ENCODE data around the gene ETHE1.
A peak's percentile ranks its signal among the peaks of the same experiment; 100 is the strongest.
"Not testable (repeated sequence)": the region's sequence is repeated elsewhere in the genome, so short reads cannot be mapped to it uniquely, and the experiment has no call there.

The ETHE1 gene

DNA sequence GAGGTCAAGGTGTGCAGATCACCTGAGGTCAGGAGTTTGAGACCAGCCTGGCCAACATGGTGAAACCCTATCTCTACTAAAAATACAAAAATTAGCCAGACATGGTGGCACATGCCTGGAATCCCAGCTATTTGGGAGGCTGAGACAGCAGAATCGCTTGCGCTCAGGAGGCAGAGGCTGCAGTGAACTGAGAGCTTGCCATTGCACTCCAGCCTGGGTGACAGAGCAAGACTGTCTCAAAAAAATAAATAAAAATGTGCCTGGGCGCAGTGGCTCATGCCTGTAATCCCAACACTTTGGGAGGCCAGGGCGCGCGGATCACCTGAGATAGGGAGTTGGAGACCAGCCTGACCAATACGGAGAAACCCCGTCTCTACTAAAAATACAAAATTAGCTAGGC lies 3.3 kb downstream of the ETHE1 start:
- not testable (repeated sequence) for DNase-seq (ENCODE audit: low spot score)

DNA sequence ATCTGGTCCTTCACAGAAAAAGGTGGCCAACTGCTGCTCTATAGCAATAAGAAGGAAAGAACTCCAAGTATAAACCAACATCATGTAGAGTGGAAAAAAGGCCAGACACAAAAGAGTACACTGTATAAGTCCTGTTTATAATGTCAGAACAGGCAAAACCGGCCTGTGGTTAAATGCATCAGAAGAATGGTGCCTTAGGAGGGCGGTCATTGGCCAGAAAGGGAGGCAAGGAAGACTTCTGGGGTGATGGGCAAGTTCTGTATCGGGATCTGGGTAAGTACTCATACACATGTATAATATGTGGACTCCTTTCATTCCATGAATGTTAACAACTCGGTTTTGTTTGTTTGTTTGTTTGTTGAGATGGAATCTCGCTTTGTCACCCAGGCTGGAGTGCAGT lies 4.1 kb downstream of the ETHE1 start:
- DNase-seq (ENCODE audit: low spot score) = no peak

DNA sequence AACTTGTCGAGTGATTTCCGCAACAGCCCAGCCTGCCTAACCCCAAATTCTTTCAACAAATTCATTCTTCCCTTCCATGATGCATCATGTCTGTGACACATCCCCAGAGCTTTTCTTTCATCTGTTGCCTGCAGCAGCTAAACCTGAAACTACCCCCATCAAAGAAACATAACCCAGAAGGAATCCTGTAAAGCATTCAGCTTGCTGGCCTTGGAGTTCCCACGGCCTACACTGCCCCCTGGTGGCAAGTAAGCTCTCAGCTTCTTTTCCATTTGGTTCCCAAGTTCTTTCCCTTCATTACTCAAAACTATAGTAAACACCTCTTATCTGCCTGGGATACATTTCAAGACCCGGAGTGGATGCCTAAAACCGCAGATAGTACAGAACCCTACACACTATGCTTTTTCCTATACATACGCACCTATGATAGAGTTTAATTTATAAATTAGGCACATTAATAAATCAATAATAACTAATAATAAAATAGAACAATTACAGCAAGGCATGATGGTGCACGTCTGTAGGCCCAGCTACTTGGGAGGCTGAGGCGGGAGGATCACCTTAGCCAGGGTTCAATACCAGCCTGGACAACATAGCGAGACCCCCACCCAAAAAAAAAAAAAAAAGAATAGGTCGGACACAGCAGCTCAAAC lies 7.4 kb downstream of the ETHE1 start:
- DNase-seq (ENCODE audit: low spot score) = peak; percentile 85

DNA sequence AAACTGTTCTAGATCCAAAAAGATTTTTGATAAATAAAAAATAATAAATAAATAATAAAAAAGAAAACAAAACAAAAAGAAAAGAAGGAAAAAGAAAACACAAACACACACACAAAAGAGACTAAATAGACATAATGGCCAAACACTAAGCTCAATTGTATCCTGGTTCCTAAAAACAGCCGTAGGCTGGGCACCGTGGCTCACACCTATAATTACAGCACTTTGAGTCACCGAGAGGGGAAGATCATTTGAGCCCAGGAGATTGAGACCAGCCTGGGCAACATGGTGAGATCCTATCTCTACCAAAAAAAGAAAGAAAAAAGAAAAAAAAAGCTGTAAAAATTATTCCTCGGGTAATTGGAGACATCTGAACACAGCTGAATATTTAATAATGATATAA lies 8.9 kb downstream of the ETHE1 start:
- no peak for DNase-seq (ENCODE audit: low spot score)

DNA sequence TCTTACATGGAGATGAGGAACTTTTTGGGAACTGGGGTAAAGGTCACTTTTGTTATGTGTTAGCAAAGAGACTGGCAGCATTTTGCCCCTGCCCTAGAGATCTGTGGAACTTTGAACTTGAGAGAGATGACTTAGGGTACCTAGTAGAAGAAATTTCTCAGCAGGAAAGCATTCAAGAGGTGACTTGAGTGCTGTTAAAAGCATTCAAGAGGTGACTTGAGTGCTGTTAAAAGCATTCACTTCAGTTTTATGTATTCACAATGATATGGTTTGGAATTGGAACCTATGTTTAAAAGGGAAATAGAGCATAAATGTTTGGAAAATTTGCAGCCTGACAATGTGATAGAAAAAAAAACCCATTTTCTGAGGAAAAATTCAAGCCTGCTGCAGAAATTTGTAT lies 14.6 kb downstream of the ETHE1 start:
- not testable (repeated sequence) for DNase-seq (ENCODE audit: low spot score)

DNA sequence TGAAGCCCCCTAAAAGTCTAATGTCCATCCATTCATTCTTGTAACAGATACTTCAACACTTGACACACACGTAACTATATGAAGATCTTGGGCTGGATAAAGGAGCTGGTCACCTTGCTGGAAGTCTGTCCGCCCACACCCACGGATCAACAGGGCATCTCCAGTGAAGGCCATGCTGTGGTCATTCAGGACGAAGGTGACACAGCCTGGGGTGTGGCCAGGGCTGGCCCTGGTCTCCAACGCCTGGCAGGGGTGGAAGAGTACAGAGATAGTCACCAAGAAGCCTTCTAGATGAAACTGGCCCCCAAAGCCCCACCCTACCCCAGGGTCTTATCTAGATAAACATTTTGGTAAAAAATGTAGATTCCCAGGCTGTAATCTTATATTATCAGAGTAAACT lies 15.7 kb downstream of the ETHE1 start:
- no peak for DNase-seq (ENCODE audit: low spot score)

DNA sequence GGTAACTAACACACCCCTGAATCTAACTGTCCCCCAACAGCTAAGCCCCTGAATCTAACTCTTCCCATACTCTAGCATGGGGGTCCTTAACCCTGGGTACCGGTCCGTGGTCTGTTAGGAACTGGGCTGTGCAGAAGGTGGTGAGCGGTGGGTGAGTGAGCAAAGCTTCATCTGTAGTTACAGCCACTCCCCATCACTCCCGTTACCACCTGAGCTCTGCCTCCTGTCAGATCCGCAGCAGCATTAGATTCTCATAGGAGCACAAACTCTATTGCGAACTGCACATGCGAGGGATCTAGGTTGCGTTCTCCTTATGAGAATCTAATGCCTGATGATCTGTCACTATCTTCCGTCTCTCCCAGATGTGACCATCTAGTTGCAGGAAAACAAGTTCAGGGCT lies 16.3 kb downstream of the ETHE1 start:
- no peak for DNase-seq (ENCODE audit: low spot score)

DNA sequence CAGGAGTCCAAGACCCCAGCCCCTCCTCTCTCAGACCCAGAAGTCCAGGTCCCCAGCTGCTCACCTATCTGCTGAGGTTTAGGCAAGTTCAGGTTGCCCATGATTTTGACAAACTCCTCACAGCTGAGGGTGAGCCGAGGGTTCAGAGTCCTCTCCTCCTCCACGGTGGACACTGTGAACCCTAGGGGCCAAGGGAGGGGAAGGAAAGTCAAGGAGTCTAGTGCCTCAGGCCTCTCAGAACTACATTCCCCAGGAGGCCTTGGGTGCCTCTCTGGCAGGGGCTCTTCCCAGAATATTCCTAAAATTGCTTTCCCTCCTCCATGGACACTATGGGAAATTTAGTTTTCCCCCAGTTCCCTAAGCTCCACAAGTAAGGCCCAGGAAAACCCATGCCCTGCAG lies 19.1 kb downstream of the ETHE1 start:
- DNase-seq (ENCODE audit: low spot score) = no peak

DNA sequence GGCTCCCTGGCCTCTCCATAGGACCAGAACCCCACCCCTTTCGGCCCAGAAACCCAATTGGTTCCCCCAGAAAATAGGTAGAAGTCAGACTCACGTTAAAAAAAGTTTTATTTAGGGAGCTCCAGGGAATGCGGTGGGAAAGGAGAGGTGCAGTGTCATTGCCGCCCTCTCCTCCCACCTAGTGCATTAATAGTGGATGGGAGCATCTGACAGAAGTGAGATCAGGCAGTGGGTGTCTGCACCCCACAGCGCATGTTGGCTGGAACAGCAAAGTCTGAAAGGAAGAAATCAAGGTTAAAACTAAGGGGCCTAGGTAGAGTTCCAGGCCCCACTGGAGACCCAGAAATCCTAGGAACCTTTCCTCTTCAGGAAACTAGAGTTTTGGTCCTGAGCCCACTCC lies 20.4 kb downstream of the ETHE1 start:
- DNase-seq (ENCODE audit: low spot score) = no peak

DNA sequence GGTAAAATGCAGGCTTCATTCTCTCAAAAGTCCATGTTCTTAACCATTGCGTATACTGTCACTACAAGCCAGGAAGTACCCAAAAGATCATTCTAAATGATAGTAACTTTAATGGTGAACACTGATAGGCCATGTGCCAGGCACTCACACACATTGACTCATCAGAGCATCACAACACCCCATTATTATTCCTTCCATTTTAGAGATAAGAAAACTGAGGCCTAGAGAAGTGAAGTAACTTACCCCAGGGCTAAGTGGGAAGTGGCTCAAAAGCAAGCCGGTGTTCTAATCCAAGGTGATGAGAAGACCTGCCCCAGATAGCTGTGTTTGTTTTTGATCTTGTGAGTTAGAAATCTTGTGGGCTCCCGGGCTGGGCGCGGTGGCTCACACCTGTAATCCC lies 21.1 kb downstream of the ETHE1 start:
- DNase-seq (ENCODE audit: low spot score) = no peak

DNA sequence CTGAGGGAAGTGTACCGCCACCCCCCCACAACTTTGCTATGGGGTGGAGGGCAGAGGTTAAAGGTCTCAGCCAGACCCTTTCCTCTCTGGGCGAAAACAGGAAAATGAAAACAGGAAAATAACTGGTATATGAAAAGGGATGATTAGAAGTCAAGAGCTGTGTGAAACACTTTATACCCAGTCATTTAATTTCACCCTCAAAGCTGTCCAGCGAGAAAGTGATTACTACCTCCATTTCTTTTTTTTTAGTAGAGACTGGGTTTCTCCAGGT lies 21.9 kb downstream of the ETHE1 start:
- DNase-seq (ENCODE audit: low spot score) = no peak

DNA sequence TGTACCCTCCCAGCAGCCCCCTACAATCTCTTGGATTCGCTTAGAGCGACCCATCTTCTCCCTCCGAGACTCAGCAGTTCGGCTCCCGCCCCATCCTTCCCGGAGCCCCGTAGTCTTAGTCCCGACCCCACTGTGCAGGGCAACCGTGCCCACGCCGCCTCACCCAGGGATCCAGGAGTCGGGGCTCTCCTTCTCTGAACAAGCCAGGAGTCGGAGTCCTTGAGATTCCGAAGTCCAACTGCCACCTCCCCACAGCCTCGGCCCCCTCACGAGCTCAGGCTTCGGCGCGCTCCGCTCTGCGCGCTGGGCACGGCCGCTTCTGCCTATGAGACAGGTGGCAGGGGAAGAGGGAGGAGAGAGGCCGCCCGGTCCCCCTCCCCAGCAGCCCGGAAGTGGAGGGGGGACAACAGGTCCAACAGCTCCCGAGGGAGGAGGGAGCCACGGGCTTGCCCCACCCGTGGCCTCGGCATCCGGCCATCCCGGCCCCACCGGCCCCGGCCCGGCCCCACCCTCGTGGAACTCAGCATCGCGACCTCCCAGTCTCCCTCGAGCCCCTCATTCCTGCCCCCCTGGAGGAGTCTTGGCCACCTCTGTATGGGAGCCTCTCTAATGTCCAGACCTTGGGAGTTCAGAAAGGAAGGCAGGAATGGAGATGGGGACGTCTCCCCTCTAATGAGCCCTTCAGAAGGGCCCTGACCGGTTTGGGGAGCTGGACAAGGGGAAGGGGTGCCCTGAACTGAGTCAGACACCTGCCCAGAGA lies 22.4 kb downstream of the ETHE1 start, which contains the start of gene PHLDB3:
PHLDB3 (minus strand) TSS at position 321 of the 760 bp plus-strand sequence. CDS start 628 bp downstream, outside the sequence.
- DNase-seq (ENCODE audit: low spot score) = no peak

DNA sequence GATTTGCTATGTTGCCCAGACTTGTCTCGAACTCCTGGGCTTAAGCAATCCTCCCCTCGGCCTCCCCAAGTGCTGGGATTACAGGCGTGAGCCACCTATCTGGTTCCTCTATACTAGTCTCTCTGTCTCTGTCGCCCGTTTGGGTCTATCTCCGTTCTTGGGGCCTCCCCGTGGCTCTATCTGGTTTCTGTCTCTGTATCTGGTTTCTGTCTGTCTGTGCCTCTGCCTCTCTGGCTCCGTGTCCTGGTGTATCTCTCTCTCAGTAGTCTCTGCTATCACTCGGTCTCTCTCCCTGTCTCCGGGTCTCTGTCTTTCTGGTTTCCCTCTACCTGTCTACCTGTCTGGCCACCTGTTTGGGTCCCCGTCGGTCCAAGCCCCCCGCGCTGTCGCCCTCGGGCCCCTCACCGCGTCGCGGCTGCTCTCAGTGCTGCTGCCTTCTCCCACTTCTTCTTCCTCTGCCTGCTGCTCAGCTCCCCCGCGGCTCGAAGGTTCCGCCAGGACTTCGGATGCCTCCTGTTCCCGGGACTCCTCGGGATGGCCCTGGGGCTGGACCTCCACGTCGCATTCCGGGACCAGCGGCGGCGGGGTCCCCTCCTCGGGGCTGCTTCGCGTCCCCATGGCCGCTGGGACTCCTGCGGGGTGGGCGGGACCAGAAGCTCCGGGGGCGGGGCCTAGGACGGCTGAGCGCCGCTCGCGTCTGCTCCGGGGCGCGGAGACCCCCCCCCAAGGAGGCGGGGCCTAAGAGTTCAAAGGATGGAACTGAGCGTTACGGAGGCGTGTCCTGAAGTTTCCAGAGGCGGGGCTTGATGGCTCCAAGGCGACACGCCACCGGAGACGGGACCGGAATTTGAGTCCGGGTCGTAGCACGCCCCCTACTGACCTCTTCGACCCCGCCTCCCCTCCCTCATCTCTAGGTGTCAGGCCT lies 23.2 kb downstream of the ETHE1 start:
- peak; percentile 99 for DNase-seq (ENCODE audit: low spot score)

DNA sequence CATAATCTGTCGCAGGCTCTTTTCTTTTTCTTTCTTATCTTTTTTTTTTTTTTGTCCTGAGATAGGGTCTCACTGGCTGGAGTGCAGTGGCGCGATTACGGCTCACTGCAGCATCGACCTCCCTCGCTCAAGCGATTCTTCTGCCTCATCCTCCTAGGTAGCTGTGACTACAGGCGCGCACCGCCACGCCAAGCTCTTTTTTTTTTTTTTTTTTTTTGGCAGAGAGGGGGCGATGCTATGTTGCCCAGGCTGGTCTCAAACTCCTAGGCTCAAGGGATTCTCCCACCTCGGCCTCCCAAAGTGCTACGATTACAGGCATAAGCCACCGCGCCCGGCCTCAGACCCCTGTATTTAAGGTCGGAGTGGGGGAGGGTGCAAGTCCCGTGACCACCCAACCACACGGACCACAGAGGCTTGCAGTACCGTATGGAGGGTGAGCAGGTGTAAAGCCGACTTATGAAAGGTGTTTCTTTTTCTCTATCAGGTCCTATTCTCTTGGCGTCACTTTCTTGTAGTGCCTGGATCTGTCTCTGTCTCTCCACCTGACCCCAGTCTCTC lies 24.5 kb downstream of the ETHE1 start:
- no peak for DNase-seq (ENCODE audit: low spot score)

DNA sequence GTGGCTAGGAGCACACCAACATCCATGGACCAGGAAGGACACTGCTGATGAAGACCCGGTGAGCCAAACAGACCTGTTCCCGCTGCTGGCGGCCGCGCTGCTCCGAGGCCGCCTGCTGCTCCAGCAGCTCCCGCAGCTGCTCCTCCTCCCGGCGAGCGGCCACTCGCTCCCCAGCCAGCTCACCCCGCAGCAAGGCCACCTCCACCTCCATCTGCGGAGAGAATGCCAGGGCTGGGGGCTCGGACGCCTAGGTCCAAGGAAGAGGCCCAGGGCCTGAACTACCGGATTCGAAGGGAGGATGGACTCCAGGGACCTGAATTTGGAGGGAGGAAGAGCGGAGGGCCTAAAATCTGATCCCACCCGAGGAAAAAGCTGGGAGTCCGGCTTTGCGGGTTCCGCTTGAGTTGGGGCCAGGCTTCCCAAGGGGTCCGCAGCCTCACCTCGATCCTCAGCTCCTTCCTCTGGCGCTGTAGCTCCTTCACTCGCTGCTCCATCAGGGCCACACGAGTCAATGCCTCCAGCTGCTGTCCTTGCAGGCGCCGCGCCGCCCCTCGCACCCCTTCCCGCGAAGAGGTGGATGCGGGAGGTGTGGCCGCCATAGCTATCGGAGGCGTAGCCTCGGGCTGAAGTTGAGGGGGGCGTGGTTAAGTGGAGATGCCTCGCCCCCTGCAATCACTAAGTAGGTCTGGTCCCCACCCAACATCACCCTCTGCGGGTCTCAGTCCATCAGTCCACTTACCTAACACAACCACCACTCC lies 25.2 kb downstream of the ETHE1 start:
- no peak for DNase-seq (ENCODE audit: low spot score)

DNA sequence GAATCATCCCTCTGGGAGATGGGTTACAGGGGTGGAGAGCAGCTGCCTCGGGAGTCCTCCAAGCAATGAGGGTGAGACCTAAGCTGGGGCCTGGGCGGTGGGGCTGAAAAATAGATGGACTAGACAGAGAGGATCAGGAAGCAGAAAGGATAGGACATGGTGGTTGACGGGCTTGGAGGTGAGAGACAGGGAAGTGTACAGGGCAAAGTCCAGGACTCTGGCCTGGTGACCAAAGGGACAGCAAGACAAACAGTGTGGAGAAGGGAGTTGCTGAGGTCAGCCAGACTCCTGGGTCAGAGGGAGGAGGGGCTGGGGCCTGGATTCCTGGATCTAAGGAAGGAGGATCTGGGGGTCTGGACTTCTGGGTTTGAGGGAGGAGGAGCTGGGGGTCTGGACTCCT lies 28.0 kb downstream of the ETHE1 start:
- DNase-seq (ENCODE audit: low spot score) = no peak

DNA sequence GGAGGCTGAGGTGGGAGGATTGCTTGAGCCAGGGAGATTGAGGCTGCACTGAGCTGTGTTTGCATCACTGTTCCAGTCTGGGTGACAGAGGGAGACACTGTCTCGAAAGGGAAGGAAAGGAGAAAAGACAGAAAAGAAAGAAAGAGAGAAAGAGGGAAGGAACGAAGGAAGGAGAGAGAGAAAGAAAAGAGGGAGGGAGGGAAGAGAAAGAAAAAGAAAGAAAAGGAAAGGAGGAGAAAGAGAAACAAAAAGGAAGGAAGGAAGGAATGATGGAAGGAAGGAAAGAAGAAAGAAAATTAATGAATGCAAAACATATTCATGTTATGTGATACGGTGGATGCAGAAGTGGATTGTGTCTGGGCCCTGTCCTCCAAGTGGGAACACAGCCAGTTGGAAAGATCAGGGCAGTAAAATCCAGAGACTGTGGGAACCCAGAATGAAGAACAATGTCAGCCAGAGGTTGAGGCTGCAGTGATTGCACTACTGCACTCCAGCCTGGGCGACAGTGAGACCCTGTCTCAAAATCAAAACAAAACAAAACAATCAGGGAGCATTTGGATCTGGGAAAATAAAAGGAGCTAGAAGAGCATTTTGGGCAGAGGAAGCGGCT lies 28.7 kb downstream of the ETHE1 start:
- no peak for DNase-seq (ENCODE audit: low spot score)

DNA sequence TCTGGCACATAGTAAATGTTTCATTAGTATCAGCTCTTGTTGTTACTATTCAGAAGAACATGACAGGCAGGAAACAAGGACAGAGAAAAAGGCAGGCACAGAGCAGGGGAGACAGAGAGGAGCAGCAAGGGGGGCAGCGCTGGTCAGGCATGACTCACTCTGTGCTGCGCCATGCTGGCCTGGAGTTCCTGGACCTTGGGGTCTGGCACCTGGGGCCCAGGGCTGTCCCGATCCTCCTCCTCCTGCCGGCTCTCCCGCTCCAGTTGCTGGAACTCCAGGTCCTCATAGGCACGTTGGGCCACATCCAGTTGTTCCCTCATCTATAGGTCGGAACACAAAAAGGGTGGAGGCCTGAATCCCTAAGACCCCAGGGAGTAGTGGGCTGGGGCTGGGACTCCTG lies 30.0 kb downstream of the ETHE1 start:
- DNase-seq (ENCODE audit: low spot score) = no peak

DNA sequence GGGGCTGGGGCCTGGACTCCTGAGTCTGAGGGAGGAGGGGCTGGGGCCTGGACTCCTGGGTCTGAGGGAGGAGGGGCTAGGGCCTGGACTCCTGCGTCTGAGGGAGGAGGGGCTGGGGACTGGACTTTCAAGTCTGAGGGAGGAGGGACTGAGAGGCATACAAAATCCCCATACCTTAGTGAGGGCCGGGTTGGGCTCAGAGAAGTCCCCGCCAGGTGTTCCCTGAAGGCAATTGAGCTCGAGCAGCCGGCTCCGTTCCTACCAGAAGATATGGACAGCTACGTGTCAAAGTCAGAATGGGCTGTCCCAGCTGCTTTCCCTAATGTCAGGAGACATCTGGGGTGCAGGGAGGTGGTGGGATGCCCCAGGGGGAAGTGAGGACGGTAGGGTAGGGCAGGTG lies 31.9 kb downstream of the ETHE1 start:
- DNase-seq (ENCODE audit: low spot score) = no peak

DNA sequence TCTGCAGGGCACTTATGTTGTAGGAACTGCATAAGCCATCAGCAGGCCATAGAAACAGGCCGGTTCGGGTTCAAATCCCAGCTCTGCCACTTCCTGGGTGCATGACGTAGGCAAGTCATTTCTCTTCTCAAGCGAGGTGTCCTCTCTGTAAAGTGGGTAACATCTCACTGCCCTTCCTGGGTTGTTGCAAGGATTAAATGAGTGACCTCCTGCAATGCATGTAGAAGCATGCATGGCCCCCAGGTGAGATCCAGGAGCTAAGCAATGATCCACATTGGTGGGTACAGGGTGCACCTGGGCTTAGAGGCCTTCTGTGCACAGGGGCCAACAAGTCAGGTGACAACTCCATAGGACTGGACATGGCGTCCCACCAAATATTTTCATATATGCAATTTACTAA lies 36.2 kb downstream of the ETHE1 start:
- DNase-seq (ENCODE audit: low spot score) = no peak

DNA sequence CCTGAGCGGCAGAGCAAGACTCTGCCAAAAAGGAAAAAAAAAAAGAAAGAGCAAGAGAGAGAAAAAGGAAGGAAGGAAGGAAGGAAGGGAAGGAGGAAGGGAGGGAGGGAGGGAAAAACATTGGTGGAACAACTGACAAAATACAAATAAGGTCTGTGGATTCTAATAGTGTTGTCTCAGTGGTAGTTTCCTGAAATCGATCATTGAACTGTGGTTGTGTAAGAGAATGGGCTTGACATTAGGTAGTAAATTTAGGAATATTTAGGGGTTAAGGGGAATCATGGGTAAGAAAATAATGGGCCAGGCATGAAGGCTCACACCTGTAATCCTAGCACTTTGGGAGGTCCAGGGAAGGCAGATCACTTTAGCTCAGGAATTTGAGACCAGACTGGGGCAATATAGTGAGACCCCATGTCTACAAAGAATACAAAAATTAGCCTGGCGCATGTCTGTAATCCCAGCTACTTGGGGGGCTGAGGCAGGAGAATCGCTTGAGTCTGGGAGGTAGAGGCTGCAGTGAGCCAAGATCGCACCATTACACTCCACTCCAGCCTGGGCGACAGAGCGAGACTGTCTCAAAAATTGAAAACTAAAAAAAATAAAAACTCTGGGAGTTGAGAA lies 36.9 kb downstream of the ETHE1 start:
- DNase-seq (ENCODE audit: low spot score) = no peak
